Right renal cortex interstitium (tissue), 3 donors: ENCODE measurements around the gene CTCF. TPM values are rescaled to one million over a fixed set of nuclear protein-coding genes. Genes with fewer than 3 reads are reported as not detected.

Experiments
- DNase-seq, 3 donors: peaks; one replicate each; pipeline ENCODE4 v3.0.0-alpha.2; 2013; ENCODE audit warnings: low read depth in 3 of 3, low spot score in 2 of 3
- polyA plus RNA-seq, 3 donors: library from polyadenylated mRNA; unstranded; fragments of 120-200 nt; gene quantifications; one replicate each; pipeline ENCODE4 v1.2.1, GENCODE V29; 2013; ENCODE audit not compliant: insufficient read length in 3 of 3

Gene CTCF
- polyA plus RNA-seq, 3 donors, result 81.5 to 87.2 (median 85.5) TPM

DNA sequence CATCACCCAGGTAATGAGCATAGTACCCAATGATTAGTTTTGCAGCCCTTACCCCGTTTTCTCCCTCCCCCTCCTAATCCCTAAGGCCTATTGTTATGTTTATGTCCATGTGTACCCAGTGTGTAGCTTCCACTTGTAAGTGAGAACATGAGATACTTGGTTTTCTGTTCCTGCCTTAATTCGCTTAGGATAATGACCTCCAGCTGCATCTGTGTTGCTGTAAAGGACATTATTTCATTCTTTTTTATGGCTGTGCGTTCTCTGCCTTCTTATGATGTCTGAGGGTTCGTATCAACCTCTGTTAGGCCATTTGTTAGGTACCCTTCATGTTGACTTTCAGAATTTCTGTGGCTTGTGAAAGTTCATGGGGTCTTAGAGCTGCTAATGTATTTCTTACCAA is 31.0 kb downstream of the CTCF start:
- no peak for DNase-seq

DNA sequence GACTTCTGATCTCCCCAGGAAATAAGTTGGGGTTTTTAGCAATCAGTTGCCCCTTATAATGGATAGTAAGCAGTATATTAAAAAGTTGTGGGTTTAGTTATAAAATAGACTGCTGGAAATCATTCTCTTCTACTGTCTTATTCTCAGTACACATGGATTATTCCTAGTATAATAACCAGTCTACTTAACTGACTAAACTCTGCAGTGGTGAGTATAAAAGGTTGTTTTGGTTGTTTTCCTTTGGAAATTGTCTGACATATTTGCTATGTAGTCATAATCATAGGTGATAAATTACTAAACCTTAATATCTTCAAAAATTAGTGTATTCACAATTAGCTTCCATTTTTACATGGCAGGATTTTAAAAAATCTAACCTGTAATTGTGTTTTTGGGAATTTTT is 31.4 kb downstream of the CTCF start:
- no peak for DNase-seq

DNA sequence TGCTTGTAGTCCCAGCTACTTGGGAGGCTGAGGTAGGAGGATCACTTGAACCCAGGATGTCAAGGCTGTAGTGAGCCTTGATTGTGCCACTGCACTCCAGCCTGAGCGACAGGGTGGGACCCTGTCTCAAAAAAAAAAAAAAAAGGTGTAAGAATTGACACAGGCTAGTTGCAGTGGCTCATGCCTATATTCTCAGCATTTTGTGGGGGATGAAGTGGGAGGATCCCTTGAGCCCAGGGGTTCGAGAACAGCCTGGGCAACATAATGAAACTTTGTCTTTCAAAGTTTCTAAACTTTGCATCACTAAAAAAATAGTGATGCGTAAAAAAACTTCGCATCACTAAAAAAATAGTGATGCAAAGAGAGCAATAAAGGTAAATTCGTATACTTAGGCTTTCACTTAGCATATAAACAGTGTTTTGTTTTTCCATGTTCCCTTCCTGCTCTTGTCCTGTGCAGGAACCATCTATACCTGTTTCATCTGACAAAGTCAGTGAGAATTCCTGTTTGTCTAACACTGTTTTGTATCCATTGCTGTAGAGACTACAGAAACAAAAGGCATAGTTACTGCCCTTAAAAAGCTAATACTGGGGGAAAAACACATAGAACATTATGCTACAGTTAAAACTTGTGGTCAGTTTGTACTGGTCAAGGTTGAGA is 32.1 kb downstream of the CTCF start:
- DNase-seq, result no peak

DNA sequence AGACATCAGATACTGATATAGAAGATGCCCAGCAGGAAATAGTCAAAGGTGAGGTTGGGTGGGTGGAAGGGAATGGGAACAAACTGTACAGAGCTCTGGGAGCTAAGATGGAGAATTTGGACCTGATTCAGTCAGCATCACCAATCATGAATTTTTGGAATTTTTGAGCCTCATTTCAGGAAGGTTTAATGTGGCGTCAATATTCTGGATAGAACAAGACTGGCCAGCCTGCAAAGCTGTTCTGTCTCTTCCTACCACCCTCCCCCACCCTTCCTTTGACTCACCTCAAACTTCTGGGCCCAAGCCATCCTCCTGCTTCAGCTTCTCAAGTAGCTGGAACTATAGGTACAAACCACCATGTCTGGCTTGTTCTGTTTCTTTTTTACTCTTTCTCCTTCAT is 32.6 kb downstream of the CTCF start:
- DNase-seq, result no peak

GRCh38 chr16:67598527-67598926 is 36.2 kb downstream of the CTCF start:
- no peak for DNase-seq

- DNase-seq, result no peak
Observed at GRCh38 chr16:67605641-67606040, 43.3 kb downstream of the CTCF start.

DNA sequence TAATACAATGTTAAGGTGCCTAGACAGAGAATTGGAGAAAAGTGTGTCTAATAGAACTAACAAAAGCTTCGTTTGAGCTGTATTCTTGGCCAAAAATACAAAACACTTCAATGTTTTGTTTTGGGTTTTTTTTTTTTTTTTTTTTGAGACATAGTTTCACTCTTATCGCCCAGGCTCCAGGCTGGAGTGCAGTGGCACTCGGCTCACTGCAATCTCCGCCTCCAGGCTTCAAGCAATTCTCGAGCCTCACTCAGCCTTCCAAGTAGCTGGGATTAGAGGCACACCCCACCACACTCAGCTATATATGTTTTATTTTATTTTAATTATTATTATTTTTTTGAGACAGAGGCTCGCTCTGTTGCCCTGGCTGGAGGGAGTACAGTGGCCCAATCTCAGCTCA is 44.3 kb downstream of the CTCF start:
- DNase-seq, result no peak

DNA sequence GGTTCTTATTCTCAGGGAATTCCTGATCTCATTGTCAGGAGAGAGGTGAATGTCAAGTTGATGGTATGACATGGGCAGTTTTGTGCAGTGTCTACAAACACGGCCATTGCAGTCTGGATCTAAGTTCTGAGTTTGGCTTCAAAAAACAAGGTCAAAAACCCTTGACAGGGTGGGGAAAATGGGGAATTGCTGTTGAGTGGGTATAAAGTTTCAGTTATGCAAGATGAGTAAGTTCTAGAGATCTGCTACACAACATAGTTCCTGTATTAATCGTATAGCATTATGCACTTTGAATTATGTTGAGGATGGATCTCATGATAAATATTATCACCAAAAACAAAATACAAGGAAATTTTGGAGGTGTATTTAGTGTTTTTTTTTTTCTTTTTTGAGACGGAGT is 46.0 kb downstream of the CTCF start:
- no peak for DNase-seq

- no peak for DNase-seq
Observed at GRCh38 chr16:67613808-67614207, 51.5 kb downstream of the CTCF start.

DNA sequence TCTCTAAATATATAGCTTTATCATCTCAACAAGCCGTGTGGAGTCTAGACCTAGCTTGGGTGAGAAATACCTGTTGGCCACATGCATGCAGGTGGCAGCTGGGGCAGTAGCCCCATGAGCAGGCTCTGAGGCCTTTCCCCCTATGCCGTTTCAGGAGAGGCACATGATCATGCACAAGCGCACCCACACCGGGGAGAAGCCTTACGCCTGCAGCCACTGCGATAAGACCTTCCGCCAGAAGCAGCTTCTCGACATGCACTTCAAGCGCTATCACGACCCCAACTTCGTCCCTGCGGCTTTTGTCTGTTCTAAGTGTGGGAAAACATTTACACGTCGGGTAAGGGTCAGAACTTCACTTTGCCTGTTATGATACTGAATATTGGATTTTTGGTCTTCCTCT is 65.9 kb downstream of the CTCF start:
- DNase-seq, result no peak

GRCh38 chr16:67632415-67633172 is 70.3 kb downstream of the CTCF start:
- DNase-seq, result no peak

GRCh38 chr16:67636713-67637112 is 74.4 kb downstream of the CTCF start:
- no peak for DNase-seq

GRCh38 chr16:67637625-67638024 is 75.3 kb downstream of the CTCF start:
- DNase-seq, result no peak

GRCh38 chr16:67641779-67642708 is 79.7 kb downstream of the CTCF start:
- DNase-seq, result no peak

GRCh38 chr16:67644038-67644437 is 81.7 kb downstream of the CTCF start:
- no peak for DNase-seq

DNA sequence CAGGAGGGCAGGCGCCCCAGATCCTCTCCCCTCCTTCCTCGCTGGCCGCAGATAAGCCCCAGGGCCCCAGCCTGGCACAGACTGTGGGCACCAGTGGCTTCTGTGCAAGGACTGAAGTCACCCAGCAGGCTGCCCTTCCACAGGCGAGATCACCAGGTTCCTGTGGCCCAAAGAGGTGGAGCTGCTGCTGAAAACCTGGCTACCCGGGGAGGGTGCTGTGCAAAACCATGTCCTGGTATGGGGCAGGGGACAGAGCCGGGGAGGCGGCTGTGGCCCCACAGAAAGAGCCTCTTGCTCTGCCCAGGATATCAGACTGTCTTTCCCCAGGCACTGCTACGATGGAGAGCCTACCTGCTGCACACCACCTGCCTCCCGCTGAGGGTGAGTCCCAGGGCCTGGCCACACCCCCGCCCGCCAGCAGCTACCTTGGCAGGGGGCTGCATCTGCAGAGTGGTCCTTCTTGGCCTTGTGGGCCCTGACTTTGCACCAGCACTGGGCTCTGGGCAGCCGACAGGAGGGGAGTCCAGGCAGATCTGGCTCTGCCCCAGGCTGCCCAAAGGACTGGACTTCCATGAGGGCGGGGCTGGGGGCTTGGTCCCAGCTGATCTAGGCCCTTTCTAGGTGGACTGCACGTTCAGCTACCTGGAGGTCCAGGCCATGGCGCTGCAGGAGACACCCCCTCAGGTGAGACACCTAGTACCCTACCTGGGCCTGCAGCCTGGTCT is 83.2 kb downstream of the CTCF start:
- DNase-seq, result no peak

GRCh38 chr16:67647111-67647651 is 84.9 kb downstream of the CTCF start:
- no peak for DNase-seq

DNA sequence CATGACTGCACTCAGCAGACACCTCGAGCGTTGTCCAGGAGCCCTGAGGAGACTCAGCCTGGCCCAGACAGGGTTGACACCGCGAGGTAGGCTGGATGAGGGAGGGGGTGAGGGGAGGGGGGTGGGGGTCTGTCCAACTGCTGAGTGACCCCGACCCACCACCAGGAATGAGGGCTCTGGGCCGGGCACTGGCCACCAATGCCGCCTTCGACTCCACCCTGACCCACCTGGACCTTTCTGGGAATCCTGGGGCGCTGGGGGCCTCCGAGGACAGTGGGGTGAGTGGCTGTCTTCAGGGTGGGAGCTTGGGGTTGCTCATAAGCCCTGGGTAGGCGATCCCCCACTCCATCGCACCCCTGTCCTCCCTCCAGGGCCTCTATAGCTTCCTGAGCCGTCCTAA is 85.4 kb downstream of the CTCF start:
- DNase-seq, result no peak

DNA sequence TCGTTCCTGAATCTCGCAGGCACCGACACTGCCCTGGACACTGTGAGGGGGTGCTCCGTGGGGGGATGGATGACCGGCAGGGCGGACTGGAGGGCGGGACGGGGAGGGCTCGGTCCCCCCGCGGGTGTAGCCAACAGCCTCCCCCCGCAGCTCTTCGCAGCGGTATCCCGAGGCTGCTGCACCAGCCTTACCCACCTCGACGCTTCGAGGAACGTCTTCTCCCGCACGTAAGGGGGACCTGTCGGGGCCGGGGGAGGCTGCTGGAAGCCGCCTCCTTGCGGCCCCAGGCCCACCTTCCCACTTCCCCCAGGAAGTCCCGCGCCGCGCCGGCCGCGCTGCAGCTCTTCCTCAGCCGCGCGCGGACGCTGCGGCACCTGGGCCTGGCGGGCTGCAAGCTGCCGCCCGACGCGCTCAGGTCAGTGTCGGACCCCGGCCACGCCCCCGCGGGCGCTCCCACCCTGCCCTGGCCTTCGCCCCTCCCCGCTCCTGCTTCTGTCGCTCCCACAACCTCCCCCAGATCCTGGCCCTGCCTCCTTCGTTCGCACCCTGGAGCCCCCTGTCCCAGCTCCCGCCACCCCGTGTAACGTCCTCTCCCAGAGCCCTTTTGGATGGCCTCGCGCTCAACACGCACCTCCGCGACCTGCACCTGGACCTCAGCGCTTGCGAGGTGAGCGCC is 85.9 kb downstream of the CTCF start:
- DNase-seq, result no peak
